HepG2 (cell line): Measurements from ENCODE around the gene CCDC88C. TPM values are rescaled to one million over a fixed set of nuclear protein-coding genes. Genes with fewer than 3 reads are reported as not detected.

Source experiments
- ATAC-seq: fragments of 200-7000 bp; cut with Tn5 transposase; 3 replicates; pipeline ENCODE4 v1.9.1; 2020; ENCODE audit warnings: mild to moderate bottlenecking, moderate library complexity
- BruUV-seq: library from RNA; stranded (reverse); fragments of 400-500 nt; replicated peaks from 2 replicates; lab custom pipeline; 2021; lab: Mats Ljungman, UMichigan
- CTCF ChIA-PET: fragments of 300-600 bp; formaldehyde crosslinking; extraction: SDS; loops from one replicate; lab custom pipeline; 2021; ENCODE audit warnings: low total read pairs, inconsistent platforms, low intra/inter-chr PET ratio; lab: Yijun Ruan, JAX
- POLR2A ChIA-PET: fragments of 350-600 bp; sonication (Branson Sonifier 250); formaldehyde crosslinking; loops from one replicate; lab custom pipeline; 2020; ENCODE audit warnings: antibody characterized with exemption, inconsistent platforms; lab: Yijun Ruan, JAX
- DNase-seq: peaks from one replicate; pipeline ENCODE4 v3.0.0-alpha.2; 2015; ENCODE audit warnings: low spot score
- FAIRE-seq: peaks from 3 replicates; lab custom pipeline; 2011; peaks lifted over from hg19 to GRCh38; lab: Jason Lieb, UNC
- H2AFZ ChIP-seq: one replicate; pipeline ENCODE4 v1.6.1; 2011; ENCODE audit warnings: low read length, inconsistent platforms
- H3K27ac ChIP-seq: fragments of 300-600 bp; 3 replicates; pipeline ENCODE4 v1.8.0; 2011; ENCODE audit warnings: mixed run types, mild to moderate bottlenecking, mixed read lengths, low read length, inconsistent platforms; ENCODE audit not compliant: insufficient read depth; ENCODE audit errors: extremely low read length
- H3K27me3 ChIP-seq, 2 experiments: fragments of 200-600 bp in 1 of 2; 2 replicates in 1 of 2; 3 replicates in 1 of 2; pipeline versions ENCODE4 v1.6.0 to v1.8.0; 2011; ENCODE audit warnings: low read length in 2 of 2, mild to moderate bottlenecking in 2 of 2, moderate library complexity in 2 of 2, inconsistent platforms in 1 of 2; ENCODE audit not compliant: insufficient read depth in 2 of 2, control insufficient read depth in 1 of 2
- H3K36me3 ChIP-seq, 2 experiments: fragments of 200-600 bp in 1 of 2; replicated peaks in 1 of 2; 2 replicates in 1 of 2; 3 replicates in 1 of 2; pipeline versions ENCODE4 v1.5.1 to v1.8.0; 2011; ENCODE audit warnings: low read length in 2 of 2, inconsistent platforms in 1 of 2; ENCODE audit not compliant: insufficient read depth in 2 of 2, control insufficient read depth in 1 of 2
- H3K4me1 ChIP-seq: 2 replicates; pipeline ENCODE4 v1.5.1; 2012; ENCODE audit warnings: low read length, inconsistent platforms; ENCODE audit not compliant: insufficient read depth
- H3K4me2 ChIP-seq: 2 replicates; pipeline ENCODE4 v1.6.0; 2011; ENCODE audit warnings: low read depth, low read length, inconsistent platforms
- H3K4me3 ChIP-seq, 3 experiments: fragments of 200-600 bp in 1 of 3; sonication (generic), shearing (Covaris generic) in 1 of 3; replicated peaks in 1 of 3; 2 replicates each; pipeline ENCODE4 v1.5.1; 2011 to 2016; ENCODE audit warnings: low read length in 3 of 3, inconsistent platforms in 2 of 3, low read depth in 2 of 3, mild to moderate bottlenecking in 2 of 3, control low read depth in 1 of 3, mixed read lengths in 1 of 3; ENCODE audit not compliant: insufficient read depth in 1 of 3
- H3K79me2 ChIP-seq: one replicate; pipeline ENCODE4 v1.6.1; 2011; ENCODE audit warnings: low read length, inconsistent platforms; ENCODE audit not compliant: insufficient read depth
- H3K9ac ChIP-seq: 2 replicates; pipeline ENCODE4 v1.6.0; 2011; ENCODE audit warnings: mild to moderate bottlenecking, low read depth, low read length, inconsistent platforms; ENCODE audit not compliant: insufficient read depth
- H3K9me3 ChIP-seq: 2 replicates; pipeline ENCODE4 v1.5.1; 2012; ENCODE audit warnings: mild to moderate bottlenecking, low read length
- H4K20me1 ChIP-seq: 2 replicates; pipeline ENCODE4 v1.6.0; 2011; ENCODE audit warnings: inconsistent platforms, mild to moderate bottlenecking, low read length, moderate library complexity; ENCODE audit not compliant: insufficient read depth
- IKZF5 ChIP-seq: IDR thresholded peaks from 2 replicates; pipeline ENCODE4 v1.6.1; 2018; ENCODE audit warnings: missing genetic modification reagents, mild to moderate bottlenecking, missing compliant biosample characterization
- IRF1 ChIP-seq: sonication (generic); formaldehyde crosslinking; IDR thresholded peaks from 2 replicates; pipeline ENCODE4 v1.4.0; 2020; ENCODE audit warnings: low read depth, mild to moderate bottlenecking, missing genetic modification reagents
- IRF2 ChIP-seq: IDR thresholded peaks from 2 replicates; pipeline ENCODE4 v1.6.1; 2018; ENCODE audit warnings: missing genetic modification reagents, missing compliant biosample characterization
- MAFF ChIP-seq: IDR thresholded peaks from 2 replicates; pipeline ENCODE4 v1.6.1; 2011; ENCODE audit warnings: low read depth, low read length, improper control_type of control experiment
- MAFK ChIP-seq, 2 experiments: IDR thresholded peaks in 1 of 2; conservative IDR thresholded peaks in 1 of 2; 2 replicates each; pipeline ENCODE4 v1.6.1; 2011; ENCODE audit warnings: improper control_type of control experiment in 2 of 2, low read length in 2 of 2
- RARA ChIP-seq: IDR thresholded peaks from 2 replicates; pipeline ENCODE4 v1.6.1; 2016; ENCODE audit warnings: missing genetic modification reagents, missing compliant biosample characterization
- RXRA ChIP-seq: sonication (generic); formaldehyde crosslinking; IDR thresholded peaks from 2 replicates; pipeline ENCODE4 v1.5.1; 2020; ENCODE audit warnings: missing genetic modification reagents
- SAFB2 ChIP-seq: sonication (generic); formaldehyde crosslinking; IDR thresholded peaks from 2 replicates; pipeline ENCODE4 v1.5.1; 2020; ENCODE audit warnings: missing genetic modification reagents, low read depth, mild to moderate bottlenecking, borderline replicate concordance
- YEATS2 ChIP-seq: sonication (generic); formaldehyde crosslinking; IDR thresholded peaks from 2 replicates; pipeline ENCODE4 v1.4.0; 2020; ENCODE audit warnings: missing genetic modification reagents, borderline replicate concordance
- ZNF30 ChIP-seq: sonication (generic); formaldehyde crosslinking; IDR thresholded peaks from 2 replicates; pipeline ENCODE4 v1.5.0; 2020; ENCODE audit warnings: mild to moderate bottlenecking, missing genetic modification reagents
- ZNF557 ChIP-seq: sonication (generic); formaldehyde crosslinking; IDR thresholded peaks from 2 replicates; pipeline ENCODE4 v1.4.0; 2020; ENCODE audit warnings: missing genetic modification reagents
- ZNF800 ChIP-seq: sonication (generic); formaldehyde crosslinking; IDR thresholded peaks from 2 replicates; pipeline ENCODE4 v1.4.0; 2020; ENCODE audit warnings: missing genetic modification reagents
- WGBS: methylation state at CpG from one replicate; pipeline ENCODE4 v1.1.6; 2017; ENCODE audit warnings: low lambda C conversion rate; 5-methylcytosine and 5-hydroxymethylcytosine counted together
- in situ Hi-C: cut with HindIII; loops from 2 replicates; pipeline ENCODE4 v1.10.0; 2017; ENCODE audit warnings: low pct_unique_long_range_greater_than_20kb; ENCODE audit not compliant: extremely low pct_ligation_motif_present
- intact Hi-C: fragments of 100-400 bp; cut with micrococcal nuclease; formaldehyde crosslinking; loops from one replicate; pipeline ENCODE4 v1.10.0; 2022; ENCODE audit not compliant: unreplicated experiment
- polyA plus RNA-seq, 8 experiments: library from polyadenylated mRNA; depleted of rRNA in 3 of 8; stranded (reverse) in 7 of 8; unstranded in 1 of 8; fragments of >200 nt; fragmentation: Illumina TruSeq in 4 of 8; extraction: Trizol in 4 of 8; gene quantifications; 2 replicates each; pipeline versions ENCODE4 v1.2.1 to v1.2.3, GENCODE V29; 2011 to 2016; ENCODE audit warnings: low read depth in 4 of 8, missing spikeins in 1 of 8, mixed read lengths in 1 of 8; ENCODE audit not compliant: insufficient read depth in 1 of 8
- total RNA-seq, 5 experiments: library from RNA; depleted of rRNA; stranded (reverse); fragments of >200 nt; fragmentation: Illumina TruSeq; extraction: Trizol; gene quantifications; 2 replicates each; pipeline ENCODE4 v1.2.3, GENCODE V29; 2016; ENCODE audit warnings: low read depth in 1 of 5
- TF ChIP-seq, protein P1 (sequence below): IDR thresholded peaks from 2 replicates; pipeline ENCODE4 v1.4.0; 2020; ENCODE audit warnings: mild to moderate bottlenecking, missing genetic modification reagents

Gene CCDC88C
- total and polyA plus RNA-seq, 2 of the 13 experiments (the other 11 are each of a cell fraction or from before 2014, with no cell fraction given) = 3.6 to 11.7 TPM

- TF ChIP-seq RXRA (CRISPR knock-in tag) (peak; percentile 63; the same call in 1 of the 2 replicates), YEATS2 (no peak), ZNF30 (CRISPR knock-in tag) (no peak), ZNF557 (CRISPR knock-in tag) (no peak), RARA (peak; percentile 79), IRF2 (CRISPR knock-in tag) (no peak)
- TF ChIP-seq, protein P1, sequence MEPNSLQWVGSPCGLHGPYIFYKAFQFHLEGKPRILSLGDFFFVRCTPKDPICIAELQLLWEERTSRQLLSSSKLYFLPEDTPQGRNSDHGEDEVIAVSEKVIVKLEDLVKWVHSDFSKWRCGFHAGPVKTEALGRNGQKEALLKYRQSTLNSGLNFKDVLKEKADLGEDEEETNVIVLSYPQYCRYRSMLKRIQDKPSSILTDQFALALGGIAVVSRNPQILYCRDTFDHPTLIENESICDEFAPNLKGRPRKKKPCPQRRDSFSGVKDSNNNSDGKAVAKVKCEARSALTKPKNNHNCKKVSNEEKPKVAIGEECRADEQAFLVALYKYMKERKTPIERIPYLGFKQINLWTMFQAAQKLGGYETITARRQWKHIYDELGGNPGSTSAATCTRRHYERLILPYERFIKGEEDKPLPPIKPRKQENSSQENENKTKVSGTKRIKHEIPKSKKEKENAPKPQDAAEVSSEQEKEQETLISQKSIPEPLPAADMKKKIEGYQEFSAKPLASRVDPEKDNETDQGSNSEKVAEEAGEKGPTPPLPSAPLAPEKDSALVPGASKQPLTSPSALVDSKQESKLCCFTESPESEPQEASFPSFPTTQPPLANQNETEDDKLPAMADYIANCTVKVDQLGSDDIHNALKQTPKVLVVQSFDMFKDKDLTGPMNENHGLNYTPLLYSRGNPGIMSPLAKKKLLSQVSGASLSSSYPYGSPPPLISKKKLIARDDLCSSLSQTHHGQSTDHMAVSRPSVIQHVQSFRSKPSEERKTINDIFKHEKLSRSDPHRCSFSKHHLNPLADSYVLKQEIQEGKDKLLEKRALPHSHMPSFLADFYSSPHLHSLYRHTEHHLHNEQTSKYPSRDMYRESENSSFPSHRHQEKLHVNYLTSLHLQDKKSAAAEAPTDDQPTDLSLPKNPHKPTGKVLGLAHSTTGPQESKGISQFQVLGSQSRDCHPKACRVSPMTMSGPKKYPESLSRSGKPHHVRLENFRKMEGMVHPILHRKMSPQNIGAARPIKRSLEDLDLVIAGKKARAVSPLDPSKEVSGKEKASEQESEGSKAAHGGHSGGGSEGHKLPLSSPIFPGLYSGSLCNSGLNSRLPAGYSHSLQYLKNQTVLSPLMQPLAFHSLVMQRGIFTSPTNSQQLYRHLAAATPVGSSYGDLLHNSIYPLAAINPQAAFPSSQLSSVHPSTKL (CRISPR knock-in tag) = peak; percentile 78
Measured at GRCh38 chr14:91389150-91389549, 28.5 kb downstream of the CCDC88C start (continued).

DNA sequence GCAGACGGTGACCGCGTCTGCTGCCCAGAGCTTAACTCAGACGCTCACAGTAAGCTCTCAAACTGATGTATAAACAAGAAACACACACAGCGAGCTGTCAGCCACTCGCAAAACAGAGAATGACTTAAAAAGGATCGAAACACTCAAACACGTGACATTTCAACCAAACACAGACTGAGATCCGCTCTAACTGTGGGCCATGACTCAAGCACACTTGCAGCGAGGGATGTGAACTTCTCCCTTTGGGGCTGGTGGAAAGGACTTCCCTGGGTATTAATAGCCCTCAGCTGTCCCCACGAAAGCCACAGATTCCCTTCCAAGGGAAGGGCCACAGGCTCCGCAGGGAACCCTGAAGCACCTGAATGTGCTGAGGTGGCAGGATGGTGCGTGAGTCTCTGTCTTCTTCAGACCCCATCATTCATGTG, 29.1 kb downstream of the CCDC88C start:
- DNase-seq (no peak), FAIRE-seq (no peak), ATAC-seq (no peak)
- no TSS peak for BruUV-seq
- TF ChIP-seq MAFF = peak; percentile 29; the same call in 1 of the 2 replicates
- no peak for TF ChIP-seq SAFB2
- no peak for TF ChIP-seq IRF1 (CRISPR knock-in tag)
- no peak for TF ChIP-seq ZNF800 (CRISPR knock-in tag)
- TF ChIP-seq IKZF5 = no peak
- TF ChIP-seq MAFK (conservative IDR thresholded peaks at IDR 0.05 in 1 of 2, IDR thresholded peaks at IDR 0.05 in 1 of 2; ENCODE audit: low read length in 2 of 2) = peak; percentile 53 to 61; a peak in 3 of 4 replicates
- Histone ChIP-seq H3K27me3 (no peaks in the 10 kb centered on the region), H3K4me1 (peaks cover 35% of the 10 kb centered on the region), H4K20me1 (no peaks in the 10 kb centered on the region), H3K4me2 (no peak overlapping the region), H3K9ac (no peak overlapping the region), H2AFZ (no peak overlapping the region), H3K27ac (no peak overlapping the region), H3K79me2 (peaks cover 16% of the 10 kb centered on the region), H3K4me3 (no peak overlapping the region), H3K36me3 (no peaks in the 10 kb centered on the region; a peak in 1 of 5 replicates), H3K9me3 (no peaks in the 10 kb centered on the region)
- CTCF ChIA-PET = no interaction called here
- in situ Hi-C loops (no loop called here), intact Hi-C loops (no loop called here)
- POLR2A ChIA-PET = no interaction called here
- 96% methylated on average over 13 of the region's 13 CpGs for WGBS
